DMS 273 (cell line): ENCODE measurements around the gene SMAD5.

Experiments used
- DNase-seq: peaks from one replicate; lab custom pipeline; 2025; ENCODE audit not compliant: unreplicated experiment; lab: John Stamatoyannopoulos, UW

SMAD5 gene

DNA sequence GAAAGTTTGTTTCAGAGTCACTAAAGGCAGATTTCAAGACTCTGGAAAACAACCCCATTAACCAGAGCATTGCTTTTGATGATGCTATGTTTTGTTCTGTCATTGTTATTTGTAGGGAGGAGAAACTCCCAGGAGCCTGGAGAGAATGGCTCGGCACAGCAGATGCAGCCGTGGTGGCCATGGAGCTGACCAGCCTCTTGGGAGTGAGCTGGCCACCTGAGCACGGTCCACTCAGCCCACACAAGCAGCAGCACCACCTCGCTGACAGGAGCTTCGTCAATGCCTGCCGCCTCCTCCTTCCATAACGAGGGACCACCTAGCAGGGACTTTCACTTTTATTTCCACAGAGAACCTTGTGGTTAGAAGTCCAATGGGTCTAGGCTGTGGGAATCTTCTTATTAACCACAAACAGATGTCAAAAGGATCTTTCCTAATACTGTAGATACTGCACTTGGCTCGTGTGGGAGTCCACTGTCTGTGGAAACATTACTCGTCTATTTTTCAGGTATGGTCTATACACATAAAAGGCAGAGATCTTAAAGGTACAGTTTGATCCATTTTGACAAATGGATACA is 81.4 kb downstream of the SMAD5 start:
- DNase-seq = no peak

GRCh38 chr5:136215812-136216211 is 83.2 kb downstream of the SMAD5 start:
- no peak for DNase-seq

- no peak for DNase-seq
Measured at GRCh38 chr5:136216230-136216629, 83.6 kb downstream of the SMAD5 start.

DNA sequence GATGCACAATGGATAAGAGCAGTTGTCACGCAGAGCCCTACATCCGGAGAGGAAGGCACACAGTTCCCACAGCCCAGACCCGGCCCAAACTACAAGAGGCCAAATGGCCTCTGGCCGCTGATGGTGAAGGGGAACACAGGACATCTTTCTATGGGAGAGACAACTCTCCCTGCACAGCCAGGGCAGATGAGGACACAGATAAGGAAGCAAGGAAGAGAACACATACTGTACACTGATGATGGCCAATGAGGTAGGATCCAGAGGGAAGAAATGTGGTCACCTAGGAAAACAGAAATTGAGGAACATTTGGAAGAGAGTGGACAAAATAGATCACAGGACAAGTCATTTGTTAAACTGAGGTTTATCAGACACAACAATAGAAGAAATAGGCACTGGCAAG is 88.7 kb downstream of the SMAD5 start:
- no peak for DNase-seq

DNA sequence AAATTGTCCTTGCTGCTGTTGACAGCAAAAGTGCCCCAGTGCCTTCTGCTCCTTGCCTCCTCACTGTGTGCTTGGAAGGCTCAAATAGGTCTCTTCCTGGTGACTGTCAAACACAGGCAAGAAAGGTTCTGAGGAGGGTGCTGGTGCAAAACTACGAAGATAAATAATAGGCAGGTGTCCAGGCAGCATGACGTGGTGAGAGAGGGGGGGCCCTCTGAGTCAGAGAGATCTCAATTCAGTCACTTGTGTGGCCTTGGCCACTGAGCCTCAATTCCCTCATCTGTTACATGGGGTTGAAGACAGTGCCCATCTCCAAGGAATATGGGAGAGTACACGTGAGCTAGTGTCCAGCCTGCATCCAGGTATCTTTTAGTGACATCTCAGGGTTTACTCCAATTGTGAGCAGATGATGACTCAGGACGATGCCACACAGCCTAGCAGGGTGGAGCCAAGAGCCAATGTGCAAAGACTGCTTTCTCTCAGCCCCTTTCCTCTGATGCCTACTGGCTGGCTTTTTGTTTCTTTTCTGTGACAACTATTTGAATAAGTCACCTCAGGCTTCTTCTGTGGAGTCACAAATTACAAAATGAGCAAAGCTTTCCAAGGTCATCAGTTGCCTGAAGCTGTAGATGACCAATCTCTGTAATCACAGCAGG is 90.1 kb downstream of the SMAD5 start:
- no peak for DNase-seq

DNA sequence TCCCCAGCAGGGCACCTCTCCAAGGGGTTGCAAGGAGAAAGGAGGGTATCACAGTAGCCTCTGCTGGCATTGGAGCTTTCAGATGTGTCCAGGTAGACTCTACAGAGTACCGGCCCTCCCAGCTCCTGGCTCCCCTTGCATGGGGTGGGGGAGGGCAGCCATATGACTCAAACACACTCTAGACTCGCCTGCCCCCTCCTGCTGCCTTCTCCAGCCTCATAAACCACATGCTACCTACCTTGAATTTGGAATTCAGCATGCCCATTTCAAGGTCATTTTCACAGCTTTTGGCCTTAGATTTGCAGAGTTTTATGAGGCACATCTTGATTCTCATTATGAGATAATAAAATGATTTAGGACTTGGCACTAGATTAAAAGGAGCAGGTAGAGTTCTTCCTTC is 93.2 kb downstream of the SMAD5 start:
- DNase-seq = no peak

- no peak for DNase-seq
Measured at GRCh38 chr5:136226401-136226800, 93.8 kb downstream of the SMAD5 start.

DNA sequence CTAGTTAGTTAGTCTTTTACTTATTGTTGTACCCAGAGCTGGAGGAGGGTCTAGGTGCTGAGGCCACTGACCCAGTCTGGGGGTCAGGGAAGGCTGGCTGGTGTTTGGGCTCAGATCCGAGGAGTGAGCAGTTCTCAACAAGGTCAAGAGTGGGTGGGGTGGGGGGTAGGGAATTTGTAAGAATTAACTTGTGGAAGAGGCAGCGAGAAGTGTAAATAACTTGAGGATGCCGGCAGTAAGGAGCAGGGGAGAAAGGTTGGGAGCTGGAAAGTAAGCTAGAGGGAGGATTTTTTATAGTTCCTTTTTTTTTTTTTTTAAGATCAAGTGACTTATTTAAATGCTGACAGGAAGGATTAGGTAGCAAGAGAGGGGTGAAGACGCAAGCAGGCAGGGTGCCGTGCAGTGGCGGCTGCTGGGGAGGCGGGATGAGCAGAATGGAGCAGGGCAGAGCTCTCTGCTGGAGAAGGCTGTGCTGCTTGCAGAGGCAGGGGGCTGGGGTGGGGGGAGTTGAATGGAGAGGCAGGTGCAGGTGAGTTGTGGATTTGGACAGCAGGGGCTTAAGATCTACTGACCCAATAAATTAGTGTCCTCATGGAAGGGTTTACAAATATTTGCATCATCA is 95.6 kb downstream of the SMAD5 start:
- DNase-seq = no peak

- no peak for DNase-seq
Measured at GRCh38 chr5:136230176-136230575, 97.5 kb downstream of the SMAD5 start.

GRCh38 chr5:136232316-136232715 is 99.7 kb downstream of the SMAD5 start:
- no peak for DNase-seq
